ENCODE measurements around the gene RSPO4. TPM values are rescaled to one million over a fixed set of nuclear protein-coding genes. Genes with fewer than 3 reads are reported as not detected.
"Not testable (repeated sequence)": the region's sequence is repeated elsewhere in the genome, so short reads cannot be mapped to it uniquely, and the experiment has no call there.

RSPO4 gene
- polyA plus RNA-seq (ENCODE audit: insufficient read length in 12 of 12), result 1 to 10 TPM in 1 of 12 donors, under 1 TPM in 8, not detected in 3; 0.18 to 1.0 (median 0.28) TPM
- long read RNA-seq, donor 1, result 0 reads
- long read RNA-seq, donor 2, result 0 reads
- long read RNA-seq, donor 3, result 0 reads
- long read RNA-seq, donor 4, result 0 reads
- long read RNA-seq, donor 5, result 0 reads
- long read RNA-seq, donor 6, result 0 reads
- long read RNA-seq, donor 7, result 0 reads
- long read RNA-seq, donor 8, result 0 reads
- long read RNA-seq, donor 9, result 0 reads
- long read RNA-seq, donor 10, result 0 reads
- long read RNA-seq, donor 11, result 0 reads

- no peak for DNase-seq
Measured at GRCh38 chr20:1001911-1002681, at the start of gene RSPO4. Gene RSPO4 (minus strand): TSS chr20:1002311. CDS start chr20:1002164, 147 bp downstream.

GRCh38 chr20:1050440-1050839, 48.3 kb upstream of the RSPO4 start:
- DNase-seq, result no peak

GRCh38 chr20:1045860-1046418, 43.8 kb upstream of the RSPO4 start:
- no peak for DNase-seq

DNA sequence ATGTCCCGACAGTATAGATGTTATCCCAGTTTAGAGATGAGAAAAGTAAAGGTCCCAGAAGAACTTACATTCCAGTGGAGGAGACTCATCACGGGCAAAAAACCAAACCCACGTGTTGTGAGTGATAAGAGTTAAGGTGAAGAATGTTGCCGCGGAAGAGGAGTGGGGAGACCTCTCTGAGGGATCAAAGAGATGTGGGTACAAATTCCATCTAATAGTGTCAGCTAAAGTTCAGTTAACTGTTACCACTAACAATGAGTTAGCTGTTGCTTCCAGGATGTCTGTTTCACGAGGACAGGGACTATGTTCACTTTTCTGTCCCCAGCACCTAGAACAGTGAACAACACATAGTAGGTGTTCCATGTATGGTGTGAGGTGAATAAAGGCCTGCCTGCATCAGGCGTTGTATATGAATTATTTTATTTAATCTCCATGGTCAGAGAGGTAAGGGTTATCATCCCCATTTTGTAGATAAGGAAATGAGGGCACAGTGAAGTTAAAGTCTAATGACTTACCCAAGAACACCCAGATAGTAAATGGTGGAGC, 39.8 kb upstream of the RSPO4 start:
- DNase-seq, result no peak

DNA sequence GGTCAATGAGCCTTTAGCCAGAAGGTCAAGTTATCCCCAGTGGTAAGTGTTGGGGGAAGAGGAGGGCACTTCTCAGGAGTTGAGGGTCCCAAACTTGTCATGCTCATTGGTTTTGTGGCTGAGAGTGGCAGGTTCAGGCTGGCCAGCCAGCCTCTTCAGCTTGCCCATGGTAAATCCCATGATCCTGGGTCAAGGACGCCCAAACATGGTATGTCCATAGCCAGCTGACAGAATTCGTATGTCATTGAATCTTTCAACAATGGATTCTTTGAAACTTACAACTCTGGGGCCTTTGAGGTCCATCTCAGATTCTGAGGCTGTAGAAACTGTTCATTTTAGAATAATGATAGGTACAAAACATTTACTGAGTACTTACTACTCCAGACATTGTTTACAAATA, 36.1 kb upstream of the RSPO4 start:
- no peak for DNase-seq

- DNase-seq, result no peak
Measured at GRCh38 chr20:1037039-1037438, 34.9 kb upstream of the RSPO4 start.

DNA sequence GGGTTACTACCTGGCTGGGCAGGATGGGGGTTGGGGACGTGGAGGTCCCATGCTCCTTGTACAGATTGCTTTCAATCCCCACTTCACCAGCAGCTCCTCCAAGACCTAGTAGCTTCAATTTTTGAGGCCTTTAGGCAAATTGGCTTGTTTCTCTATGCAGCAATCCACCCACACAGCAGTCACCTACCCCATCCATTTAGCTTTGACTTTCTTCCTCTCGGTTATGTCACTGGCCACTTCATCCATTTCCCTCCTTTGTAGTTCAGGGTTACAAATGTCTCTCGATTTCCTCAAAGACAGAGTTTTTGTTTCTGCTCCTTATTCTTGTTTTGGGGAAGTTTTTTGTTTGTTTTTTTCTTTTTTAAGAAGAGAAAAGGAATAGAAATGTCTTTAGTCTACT, 33.4 kb upstream of the RSPO4 start:
- DNase-seq, result no peak

DNA sequence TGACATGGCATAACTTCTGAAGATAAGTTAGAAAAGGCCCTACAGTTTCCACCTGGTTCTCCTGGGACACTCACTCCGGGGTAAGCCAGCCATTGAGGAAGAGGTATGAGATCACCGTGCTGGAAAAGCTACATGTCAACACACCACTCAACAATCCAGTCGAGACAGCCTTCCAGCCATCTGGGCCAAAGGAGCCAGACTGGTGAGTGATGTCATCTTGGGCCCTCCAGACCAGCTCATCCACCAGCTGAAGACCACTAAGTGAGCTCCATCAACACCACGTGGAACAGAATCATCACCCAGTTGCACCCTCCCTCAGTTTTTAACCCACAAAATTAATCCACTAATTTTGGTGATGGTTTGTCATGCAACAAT, 32.3 kb upstream of the RSPO4 start:
- DNase-seq, result no peak

GRCh38 chr20:1033751-1034414, 31.8 kb upstream of the RSPO4 start:
- no peak for DNase-seq

DNA sequence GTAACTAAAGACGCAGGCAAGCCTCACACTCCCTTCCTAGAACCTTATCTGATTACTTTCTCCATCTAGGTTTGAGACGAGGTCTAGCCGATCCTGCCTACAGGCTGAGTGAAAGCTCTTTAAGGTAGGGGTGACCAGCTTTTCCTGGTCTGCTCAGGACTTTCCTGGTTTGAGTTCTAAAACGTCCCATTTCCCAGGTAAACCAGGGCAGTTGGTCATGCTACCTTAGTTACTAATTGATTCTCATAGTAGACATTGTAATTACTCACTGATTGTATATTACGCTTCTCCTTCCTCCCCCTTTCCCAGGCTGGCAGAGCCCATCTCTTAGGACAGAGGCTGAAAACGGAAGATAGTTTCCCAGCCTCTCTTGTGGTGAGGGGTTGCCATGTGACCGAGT, 27.9 kb upstream of the RSPO4 start:
- no peak for DNase-seq

DNA sequence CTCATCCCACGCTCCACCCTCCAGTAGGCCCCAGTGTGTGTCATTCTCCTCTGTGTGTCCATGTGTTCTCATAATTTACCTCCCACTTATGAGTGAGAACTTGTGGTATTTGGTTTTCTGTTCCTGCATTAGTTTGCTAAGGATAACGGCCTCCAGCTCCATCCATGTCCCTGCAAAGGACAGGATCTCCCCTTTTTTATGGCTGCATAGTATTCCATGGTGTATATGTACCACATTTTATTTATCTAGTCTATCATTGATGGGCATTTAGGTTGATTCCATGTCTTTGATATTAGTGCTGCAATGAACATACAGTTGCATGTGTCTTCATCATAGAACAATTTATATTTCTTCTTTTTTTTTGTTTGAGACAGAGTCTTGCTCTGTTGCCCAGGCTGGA, 24.1 kb upstream of the RSPO4 start:
- not testable (repeated sequence) for DNase-seq

DNA sequence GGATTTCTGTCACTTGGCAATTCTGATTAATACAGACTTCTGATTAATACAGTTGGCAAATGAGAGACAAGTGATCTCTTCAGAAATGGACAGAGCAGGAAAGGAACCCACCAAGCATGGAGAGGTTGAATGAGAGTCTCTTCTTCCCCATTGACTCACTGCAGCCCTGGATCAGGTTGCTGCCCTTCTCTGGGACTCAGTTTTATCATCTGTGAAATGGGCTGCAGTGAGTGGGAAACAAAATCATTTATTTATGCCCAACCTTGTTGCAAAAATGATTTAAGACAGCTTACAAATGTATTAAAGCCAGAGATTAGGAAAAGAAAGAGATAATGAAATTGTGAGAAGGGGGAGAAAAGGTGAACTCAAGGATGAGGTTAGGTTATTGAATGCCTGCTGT, 20.8 kb upstream of the RSPO4 start:
- no peak for DNase-seq

- no peak for DNase-seq
Measured at GRCh38 chr20:1020614-1021013, 18.5 kb upstream of the RSPO4 start.

DNA sequence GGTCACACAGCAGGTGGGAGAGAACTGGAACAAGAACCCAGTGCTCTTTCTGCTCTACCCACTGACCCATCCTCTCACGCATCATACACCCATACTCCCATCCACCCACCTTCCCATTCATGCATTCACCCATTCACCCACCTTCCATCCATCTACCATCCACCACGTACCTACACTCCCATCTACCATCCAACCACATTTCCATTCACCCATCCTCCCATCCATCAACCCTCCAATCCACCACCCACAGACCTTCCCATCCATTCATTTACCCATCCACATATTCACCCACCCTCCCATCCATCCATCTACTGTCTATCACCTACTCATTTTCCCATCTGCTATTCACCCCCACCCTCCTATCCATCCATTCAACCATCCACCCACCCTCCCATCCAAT, 17.2 kb upstream of the RSPO4 start:
- DNase-seq, result no peak

- no peak for DNase-seq
Measured at GRCh38 chr20:1017677-1018076, 15.6 kb upstream of the RSPO4 start.

GRCh38 chr20:1015181-1015580, 13.1 kb upstream of the RSPO4 start:
- no peak for DNase-seq

DNA sequence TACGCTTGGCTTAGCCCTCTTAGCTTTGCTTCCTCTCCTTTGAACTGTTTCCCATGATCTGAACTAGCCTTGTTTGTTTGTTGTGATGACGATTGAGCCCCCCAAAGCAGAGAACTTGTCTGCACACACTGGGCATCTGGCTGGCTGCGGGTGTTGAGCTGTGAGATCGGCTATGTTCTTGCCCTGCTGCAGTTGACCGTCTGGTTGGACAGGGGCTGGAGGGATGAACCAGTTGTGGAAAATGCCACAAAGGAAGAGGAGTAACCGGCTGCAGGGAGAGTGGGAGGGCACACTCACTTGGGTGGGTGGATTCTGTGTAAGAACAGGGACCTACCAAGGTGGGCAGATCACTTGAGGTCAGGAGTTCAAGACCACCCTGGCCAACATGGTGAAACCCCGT, 12.4 kb upstream of the RSPO4 start:
- DNase-seq, result no peak

- DNase-seq, result no peak
Measured at GRCh38 chr20:1013566-1014340, 11.6 kb upstream of the RSPO4 start.

DNA sequence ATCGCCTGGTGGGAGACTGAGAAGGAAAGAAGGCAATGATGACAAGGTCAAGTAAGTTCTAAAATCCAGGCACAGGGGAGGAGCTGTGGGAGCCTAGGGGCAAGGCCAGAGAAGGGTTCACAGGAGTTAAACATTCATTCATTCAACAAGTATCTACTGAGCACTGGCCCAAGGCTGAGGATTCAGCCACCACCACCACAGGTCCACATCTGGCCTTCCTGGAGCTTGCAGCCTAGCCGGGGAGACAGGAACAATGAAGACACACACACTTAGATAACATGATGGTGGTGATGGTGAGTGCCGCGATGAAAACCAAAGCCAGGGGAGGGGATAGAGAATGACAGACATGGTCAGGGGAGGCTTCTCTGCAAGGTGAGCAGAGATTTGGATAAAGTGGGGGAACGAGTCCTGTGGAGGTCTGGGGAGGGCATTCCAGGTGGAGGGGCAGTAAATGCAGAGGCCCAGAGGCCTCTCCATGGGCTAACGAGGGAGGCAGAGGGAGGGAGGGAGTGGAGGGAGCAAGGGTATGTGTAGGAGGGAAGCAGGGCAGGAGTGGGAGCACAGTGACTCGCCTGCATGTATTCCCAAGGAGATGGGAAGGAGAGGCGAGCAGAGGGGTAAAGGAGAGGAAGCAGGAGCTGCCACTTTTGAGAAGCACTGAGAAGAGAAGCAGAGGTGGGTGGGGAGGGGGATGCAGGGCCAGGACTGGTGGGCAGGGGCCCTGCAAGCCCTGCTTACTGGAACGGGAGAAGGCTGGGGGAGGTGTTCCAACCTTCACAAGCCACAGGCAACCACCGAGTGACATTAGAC, 10.5 kb upstream of the RSPO4 start:
- DNase-seq, result no peak

GRCh38 chr20:1010659-1011058, 8.5 kb upstream of the RSPO4 start:
- DNase-seq, result no peak
